Kidney (tissue), 14 donors: ENCODE measurements around the gene PEX14. TPM values are rescaled to one million over a fixed set of nuclear protein-coding genes. Genes with fewer than 3 reads are reported as not detected.
A peak's percentile ranks its signal among the peaks of the same experiment; 100 is the strongest.

Experiments
- DNase-seq, 5 donors: peaks; one replicate each; pipeline ENCODE4 v3.0.0-alpha.2; 2013 to 2020
- FAIRE-seq: peaks from 2 replicates; lab custom pipeline; 2012; peaks lifted over from hg19 to GRCh38; lab: Jason Lieb, UNC
- H3K27ac ChIP-seq, 2 donors: one replicate each; pipeline ENCODE4 v1.7.0; 2013; ENCODE audit warnings: low read depth in 2 of 2, low read length in 2 of 2, inconsistent platforms in 1 of 2
- H3K27me3 ChIP-seq: one replicate; pipeline ENCODE4 v1.7.1; 2013; ENCODE audit warnings: low read length, inconsistent platforms; ENCODE audit not compliant: control insufficient read depth, insufficient read depth
- H3K36me3 ChIP-seq, 3 donors: one replicate each; pipeline versions ENCODE4 v1.7.0 to v1.7.1; 2013; ENCODE audit warnings: low read length in 3 of 3, control low read depth in 1 of 3, inconsistent platforms in 1 of 3; ENCODE audit not compliant: insufficient read depth in 3 of 3, control insufficient read depth in 2 of 3
- H3K4me1 ChIP-seq, 3 donors: one replicate each; pipeline versions ENCODE4 v1.7.0 to v1.7.1; 2013; ENCODE audit warnings: low read length in 3 of 3, inconsistent platforms in 1 of 3, low read depth in 1 of 3; ENCODE audit not compliant: control insufficient read depth in 2 of 3, insufficient read depth in 2 of 3
- H3K4me3 ChIP-seq, 3 donors: one replicate each; pipeline versions ENCODE4 v1.7.0 to v1.8.1; 2013; ENCODE audit warnings: low read length in 3 of 3, control low read depth in 1 of 3, inconsistent platforms in 1 of 3
- H3K9ac ChIP-seq, 3 donors: one replicate each; pipeline versions ENCODE4 v1.7.0 to v1.7.1; 2013; ENCODE audit warnings: low read length in 3 of 3, control low read depth in 1 of 3, inconsistent platforms in 1 of 3
- H3K9me3 ChIP-seq, 3 donors: one replicate each; pipeline versions ENCODE4 v1.7.0 to v1.7.1; 2013; ENCODE audit warnings: low read length in 3 of 3, control low read depth in 1 of 3, inconsistent platforms in 1 of 3; ENCODE audit not compliant: control insufficient read depth in 2 of 3, insufficient read depth in 1 of 3
- intact Hi-C: fragments of 100-400 bp; cut with DNase I; formaldehyde crosslinking; loops from one replicate; pipeline ENCODE4 v1.11.1; 2022
- polyA plus RNA-seq: library from polyadenylated mRNA; stranded (reverse); fragments of 350-450 nt; fragmentation: Illumina TruSeq; extraction: RNeasy Lipid Tissue Mini Kit (QIAGEN cat#74804); gene quantifications from one replicate; pipeline ENCODE4 v1.2.3, GENCODE V29; 2014; ENCODE audit warnings: low read depth, low replicate concordance; ENCODE audit not compliant: insufficient read depth
- total RNA-seq: library from RNA; stranded (reverse); fragmentation: NEBNext Ultra II Directional; extraction: Animal tissue kit (Norgen Biotek cat#: 25700); gene quantifications from one replicate; pipeline ENCODE4 v1.2.1, GENCODE V29; 2021
- TF ChIP-seq, protein P1 (sequence below): IDR thresholded peaks from 3 replicates; pipeline ENCODE4 v1.5.1; 2012; ENCODE audit warnings: mild to moderate bottlenecking, moderate library complexity, borderline replicate concordance; ENCODE audit not compliant: insufficient read depth; ENCODE audit errors: extremely low read depth
- donor health status: control.
- donor health status: control.
- donor health status: control.
- donor health status: control.
- donor health status: control.
- donor health status: DM: yes; HTN: yes; CAD: no.
- donor health status: Normal renal cell carcinoma (clear cell type).

The PEX14 gene
- total and polyA plus RNA-seq, 2 donors from 2014 or later: 22.8 to 25.8 TPM

- DNase-seq: peak; percentile 82 to 87 (median 86)
- Histone ChIP-seq H3K36me3 (peaks cover 0 to 5% (median 0%) of the 10 kb centered on the region in 3 donors), H3K27me3 (no peaks in the 10 kb centered on the region), H3K4me3 (peak overlapping the region in 2 of 3 donors; percentile 37 to 56), H3K4me1 (peaks cover 0 to 15% (median 7%) of the 10 kb centered on the region in 3 donors), H3K9me3 (no peaks in the 10 kb centered on the region), H3K9ac (peak overlapping the region; percentile 8 to 82 (median 13)), H3K27ac (peak overlapping the region; percentile 92)
- intact Hi-C loops: no loop called here
- no peak for FAIRE-seq
- TF ChIP-seq, protein P1, sequence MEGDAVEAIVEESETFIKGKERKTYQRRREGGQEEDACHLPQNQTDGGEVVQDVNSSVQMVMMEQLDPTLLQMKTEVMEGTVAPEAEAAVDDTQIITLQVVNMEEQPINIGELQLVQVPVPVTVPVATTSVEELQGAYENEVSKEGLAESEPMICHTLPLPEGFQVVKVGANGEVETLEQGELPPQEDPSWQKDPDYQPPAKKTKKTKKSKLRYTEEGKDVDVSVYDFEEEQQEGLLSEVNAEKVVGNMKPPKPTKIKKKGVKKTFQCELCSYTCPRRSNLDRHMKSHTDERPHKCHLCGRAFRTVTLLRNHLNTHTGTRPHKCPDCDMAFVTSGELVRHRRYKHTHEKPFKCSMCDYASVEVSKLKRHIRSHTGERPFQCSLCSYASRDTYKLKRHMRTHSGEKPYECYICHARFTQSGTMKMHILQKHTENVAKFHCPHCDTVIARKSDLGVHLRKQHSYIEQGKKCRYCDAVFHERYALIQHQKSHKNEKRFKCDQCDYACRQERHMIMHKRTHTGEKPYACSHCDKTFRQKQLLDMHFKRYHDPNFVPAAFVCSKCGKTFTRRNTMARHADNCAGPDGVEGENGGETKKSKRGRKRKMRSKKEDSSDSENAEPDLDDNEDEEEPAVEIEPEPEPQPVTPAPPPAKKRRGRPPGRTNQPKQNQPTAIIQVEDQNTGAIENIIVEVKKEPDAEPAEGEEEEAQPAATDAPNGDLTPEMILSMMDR: peak; percentile 82
These were observed 20.2 kb downstream of the PEX14 start for GRCh38 chr1:10494754-10495474.

DNA sequence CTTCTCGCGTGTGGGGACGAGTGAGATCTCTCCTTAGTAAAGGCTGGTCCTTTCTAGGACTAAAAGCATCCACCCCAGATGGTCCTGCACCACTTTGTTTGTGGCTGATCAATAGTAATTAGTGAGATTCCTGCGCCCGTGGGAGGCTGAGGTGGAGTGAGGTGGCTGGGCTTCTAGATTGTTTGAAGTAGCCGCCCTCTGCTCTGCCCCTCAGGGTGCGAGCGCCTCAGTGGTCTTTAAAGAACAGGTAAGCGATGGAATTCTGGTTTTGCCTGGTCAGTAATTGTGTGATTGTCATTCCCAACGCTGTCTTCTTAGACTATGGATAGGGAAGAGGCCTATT, 20.7 kb downstream of the PEX14 start:
- no peaks in the 10 kb centered on the region for H3K9me3 ChIP-seq
- peaks cover 0 to 5% (median 0%) of the 10 kb centered on the region in 3 donors for H3K36me3 ChIP-seq
- TF ChIP-seq, protein P1: no peak
- H3K27ac ChIP-seq: peak overlapping the region; percentile 92
- no peak for DNase-seq
- no peak for FAIRE-seq
- no peaks in the 10 kb centered on the region for H3K27me3 ChIP-seq
- H3K4me3 ChIP-seq: peak overlapping the region in 2 of 3 donors; percentile 37 to 56
- peak overlapping the region; percentile 4 to 82 (median 13) for H3K9ac ChIP-seq
- intact Hi-C loops: no loop called here
- peaks cover 0 to 15% (median 4%) of the 10 kb centered on the region in 3 donors for H3K4me1 ChIP-seq

DNA sequence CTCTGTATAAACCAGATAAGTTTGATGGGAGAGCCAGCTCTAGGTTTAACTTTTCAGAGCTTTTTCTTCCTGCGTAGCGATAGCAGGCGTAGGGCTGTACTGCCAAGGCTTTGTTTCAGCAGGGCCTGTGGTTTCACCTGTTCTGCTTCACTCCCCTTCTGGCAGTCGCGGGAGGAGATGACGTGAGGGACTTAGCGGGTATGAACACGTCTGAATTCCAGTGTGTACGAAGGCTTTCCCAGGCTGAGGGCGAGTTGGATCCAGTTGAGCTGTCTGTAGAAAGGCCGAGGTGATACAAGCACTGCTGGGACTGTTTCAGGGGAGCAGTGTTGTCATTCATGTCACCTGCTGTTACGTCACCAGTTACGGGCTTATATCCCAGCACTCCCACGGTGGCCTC, 21.2 kb downstream of the PEX14 start:
- TF ChIP-seq, protein P1: no peak
- Histone ChIP-seq H3K4me1 (peaks cover 0 to 15% (median 4%) of the 10 kb centered on the region in 3 donors), H3K36me3 (peaks cover 0 to 5% (median 0%) of the 10 kb centered on the region in 3 donors), H3K9me3 (no peaks in the 10 kb centered on the region), H3K9ac (peak overlapping the region in 2 of 3 donors; percentile 4 to 82), H3K27me3 (no peaks in the 10 kb centered on the region), H3K4me3 (no peak overlapping the region), H3K27ac (peak overlapping the region; percentile 92)
- peak; percentile 78 to 92 (median 87) for DNase-seq
- FAIRE-seq: no peak
- intact Hi-C loops: no loop called here
